ENCODE results near the gene MAPK8.

DNA sequence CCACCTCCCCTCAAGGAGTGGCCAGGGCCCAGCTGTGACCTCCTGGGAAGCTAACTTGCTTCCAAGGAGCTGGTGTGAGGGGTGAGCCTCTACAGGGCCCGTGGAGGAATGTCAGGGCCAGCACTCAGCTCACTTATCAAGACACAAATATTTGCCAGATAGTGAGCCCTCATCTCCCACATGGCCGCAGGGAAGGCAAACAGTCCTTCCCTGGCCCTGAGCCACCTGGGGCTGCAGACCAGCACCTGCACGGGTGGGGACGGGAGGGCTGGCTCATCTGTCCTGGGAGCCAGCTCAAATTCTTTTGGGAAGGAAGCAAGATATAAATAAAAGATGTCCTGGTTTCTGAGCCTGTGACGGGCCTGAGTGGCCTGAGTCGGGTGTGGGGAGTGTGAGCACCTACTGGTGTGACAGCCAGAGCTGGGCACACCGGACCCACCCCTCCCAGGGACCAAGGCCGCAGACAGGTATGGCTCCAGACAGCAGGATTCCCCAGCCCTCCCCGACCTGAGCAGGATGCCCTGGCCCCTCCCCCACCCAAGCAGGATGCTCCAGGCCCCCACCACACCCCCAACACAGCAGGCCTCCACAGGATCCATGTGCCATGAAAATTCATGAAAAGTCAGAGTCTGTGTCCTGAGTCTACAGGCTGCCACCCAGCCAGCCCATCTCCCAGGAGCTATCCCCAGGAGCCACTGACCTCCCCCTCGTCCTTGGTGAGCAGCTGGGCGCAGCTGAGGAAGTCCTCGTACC, 148.0 kb downstream of the MAPK8 start:
- TF ChIP-seq, protein P1, sequence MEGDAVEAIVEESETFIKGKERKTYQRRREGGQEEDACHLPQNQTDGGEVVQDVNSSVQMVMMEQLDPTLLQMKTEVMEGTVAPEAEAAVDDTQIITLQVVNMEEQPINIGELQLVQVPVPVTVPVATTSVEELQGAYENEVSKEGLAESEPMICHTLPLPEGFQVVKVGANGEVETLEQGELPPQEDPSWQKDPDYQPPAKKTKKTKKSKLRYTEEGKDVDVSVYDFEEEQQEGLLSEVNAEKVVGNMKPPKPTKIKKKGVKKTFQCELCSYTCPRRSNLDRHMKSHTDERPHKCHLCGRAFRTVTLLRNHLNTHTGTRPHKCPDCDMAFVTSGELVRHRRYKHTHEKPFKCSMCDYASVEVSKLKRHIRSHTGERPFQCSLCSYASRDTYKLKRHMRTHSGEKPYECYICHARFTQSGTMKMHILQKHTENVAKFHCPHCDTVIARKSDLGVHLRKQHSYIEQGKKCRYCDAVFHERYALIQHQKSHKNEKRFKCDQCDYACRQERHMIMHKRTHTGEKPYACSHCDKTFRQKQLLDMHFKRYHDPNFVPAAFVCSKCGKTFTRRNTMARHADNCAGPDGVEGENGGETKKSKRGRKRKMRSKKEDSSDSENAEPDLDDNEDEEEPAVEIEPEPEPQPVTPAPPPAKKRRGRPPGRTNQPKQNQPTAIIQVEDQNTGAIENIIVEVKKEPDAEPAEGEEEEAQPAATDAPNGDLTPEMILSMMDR (IDR thresholded peaks at IDR 0.05 in 2 of 3, conservative IDR thresholded peaks at IDR 0.05 in 1 of 3; ENCODE audit: insufficient read depth in 2 of 3, low read depth in 1 of 3, low read length in 3 of 3): no peak
- TF ChIP-seq, protein P2, sequence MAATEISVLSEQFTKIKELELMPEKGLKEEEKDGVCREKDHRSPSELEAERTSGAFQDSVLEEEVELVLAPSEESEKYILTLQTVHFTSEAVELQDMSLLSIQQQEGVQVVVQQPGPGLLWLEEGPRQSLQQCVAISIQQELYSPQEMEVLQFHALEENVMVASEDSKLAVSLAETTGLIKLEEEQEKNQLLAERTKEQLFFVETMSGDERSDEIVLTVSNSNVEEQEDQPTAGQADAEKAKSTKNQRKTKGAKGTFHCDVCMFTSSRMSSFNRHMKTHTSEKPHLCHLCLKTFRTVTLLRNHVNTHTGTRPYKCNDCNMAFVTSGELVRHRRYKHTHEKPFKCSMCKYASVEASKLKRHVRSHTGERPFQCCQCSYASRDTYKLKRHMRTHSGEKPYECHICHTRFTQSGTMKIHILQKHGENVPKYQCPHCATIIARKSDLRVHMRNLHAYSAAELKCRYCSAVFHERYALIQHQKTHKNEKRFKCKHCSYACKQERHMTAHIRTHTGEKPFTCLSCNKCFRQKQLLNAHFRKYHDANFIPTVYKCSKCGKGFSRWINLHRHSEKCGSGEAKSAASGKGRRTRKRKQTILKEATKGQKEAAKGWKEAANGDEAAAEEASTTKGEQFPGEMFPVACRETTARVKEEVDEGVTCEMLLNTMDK (IDR thresholded peaks at IDR 0.05; ENCODE audit: borderline replicate concordance, insufficient read depth, low read depth, low read length, poor library complexity, severe bottlenecking): no peak
- TF ChIP-seq PHF8 (IDR thresholded peaks at IDR 0.05; ENCODE audit: borderline replicate concordance, low read length) (no peak), KAT2B (IDR thresholded peaks at IDR 0.05; ENCODE audit: low read depth, low read length) (no peak), ZNF232 (CRISPR knock-in tag; IDR thresholded peaks at IDR 0.05) (no peak), SMARCA4 (IDR thresholded peaks at IDR 0.05) (no peak), PCBP2 (IDR thresholded peaks at IDR 0.05; ENCODE audit: low read depth, low read length, poor library complexity, severe bottlenecking) (no peak), CCAR2 (IDR thresholded peaks at IDR 0.05; ENCODE audit: low read depth, low read length) (no peak), CHD4 (IDR thresholded peaks at IDR 0.05; ENCODE audit: insufficient read depth, insufficient replicate concordance, low read depth, low read length, poor library complexity, severe bottlenecking) (no peak)
- TF ChIP-seq, protein P3, sequence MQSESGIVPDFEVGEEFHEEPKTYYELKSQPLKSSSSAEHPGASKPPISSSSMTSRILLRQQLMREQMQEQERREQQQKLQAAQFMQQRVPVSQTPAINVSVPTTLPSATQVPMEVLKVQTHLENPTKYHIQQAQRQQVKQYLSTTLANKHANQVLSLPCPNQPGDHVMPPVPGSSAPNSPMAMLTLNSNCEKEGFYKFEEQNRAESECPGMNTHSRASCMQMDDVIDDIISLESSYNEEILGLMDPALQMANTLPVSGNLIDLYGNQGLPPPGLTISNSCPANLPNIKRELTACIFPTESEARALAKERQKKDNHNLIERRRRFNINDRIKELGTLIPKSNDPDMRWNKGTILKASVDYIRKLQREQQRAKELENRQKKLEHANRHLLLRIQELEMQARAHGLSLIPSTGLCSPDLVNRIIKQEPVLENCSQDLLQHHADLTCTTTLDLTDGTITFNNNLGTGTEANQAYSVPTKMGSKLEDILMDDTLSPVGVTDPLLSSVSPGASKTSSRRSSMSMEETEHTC (IDR thresholded peaks at IDR 0.05): no peak

All from K562 (cell line).